H1 (cell line): Measurements from ENCODE around the gene TNS3. TPM values are rescaled to one million over a fixed set of nuclear protein-coding genes. Genes with fewer than 3 reads are reported as not detected.
A peak's percentile ranks its signal among the peaks of the same experiment; 100 is the strongest.

Experiments used
- CTCF ChIA-PET: fragments of 300-600 bp; sonication (Branson Sonifier 250); formaldehyde crosslinking; loops from one replicate; lab custom pipeline; 2021; ENCODE audit not compliant: partially characterized antibody; lab: Charles Lee
- POLR2A ChIA-PET: fragments of 300-600 bp; sonication (Branson Sonifier 250); formaldehyde crosslinking; loops from one replicate; lab custom pipeline; 2021; ENCODE audit warnings: inconsistent platforms; ENCODE audit not compliant: partially characterized antibody; lab: Charles Lee
- DNase-seq, 2 experiments: peaks; one replicate each; pipeline versions ENCODE4 v3.0.0 to v3.0.0-alpha.2; 2010 to 2022; ENCODE audit warnings: low spot score in 2 of 2, low read depth in 1 of 2, mixed read lengths in 1 of 2
- FAIRE-seq: peaks from 2 replicates; lab custom pipeline; 2011; peaks lifted over from hg19 to GRCh38; lab: Jason Lieb, UNC
- H2AFZ ChIP-seq: 2 replicates; pipeline ENCODE4 v1.8.1; 2012; ENCODE audit warnings: low read length, inconsistent platforms
- H2AK5ac ChIP-seq: 2 replicates; pipeline ENCODE4 v1.6.1; 2013; ENCODE audit warnings: low read depth, low read length
- H2BK120ac ChIP-seq: replicated peaks from 2 replicates; pipeline ENCODE3; 2013; ENCODE audit warnings: low read depth, low read length, inconsistent platforms
- H2BK12ac ChIP-seq: 2 replicates; pipeline ENCODE4 v1.6.1; 2013; ENCODE audit warnings: low read depth, low read length
- H2BK15ac ChIP-seq: 2 replicates; pipeline ENCODE4 v1.6.1; 2013; ENCODE audit warnings: low read length
- H2BK20ac ChIP-seq: 2 replicates; pipeline ENCODE4 v1.6.1; 2013; ENCODE audit warnings: low read length
- H2BK5ac ChIP-seq: 2 replicates; pipeline ENCODE4 v1.6.1; 2013; ENCODE audit warnings: low read depth, low read length
- H3K14ac ChIP-seq: 2 replicates; pipeline ENCODE4 v1.6.1; 2013; ENCODE audit warnings: inconsistent platforms; ENCODE audit not compliant: insufficient read length
- H3K18ac ChIP-seq: 2 replicates; pipeline ENCODE4 v1.6.1; 2013; ENCODE audit warnings: low read length; ENCODE audit errors: extremely low read depth
- H3K23ac ChIP-seq: 2 replicates; pipeline ENCODE4 v1.6.1; 2013; ENCODE audit warnings: inconsistent platforms; ENCODE audit not compliant: insufficient read length
- H3K23me2 ChIP-seq: 2 replicates; pipeline ENCODE4 v1.6.1; 2013; ENCODE audit warnings: low read depth, low read length
- H3K27ac ChIP-seq: 2 replicates; pipeline ENCODE4 v1.6.1; 2011; ENCODE audit warnings: low read depth, low read length, inconsistent platforms
- H3K27me3 ChIP-seq, 4 experiments: replicated peaks in 1 of 4; 1 replicate in 1 of 4; 2 replicates in 3 of 4; pipeline versions ENCODE4 v1.6.1 to v1.8.1; 2011 to 2013; ENCODE audit warnings: low read length in 3 of 4, mild to moderate bottlenecking in 3 of 4, inconsistent platforms in 2 of 4, mixed read lengths in 2 of 4, moderate library complexity in 1 of 4; ENCODE audit not compliant: control insufficient read depth in 3 of 4, insufficient read depth in 3 of 4; ENCODE audit errors: extremely low read depth in 1 of 4
- H3K36me3 ChIP-seq, 4 experiments: 2 replicates each; pipeline versions ENCODE4 v1.6.1 to v1.8.1; 2011 to 2013; ENCODE audit warnings: mild to moderate bottlenecking in 4 of 4, low read length in 3 of 4, moderate library complexity in 2 of 4, control low read depth in 1 of 4, inconsistent platforms in 1 of 4; ENCODE audit not compliant: insufficient read depth in 4 of 4, control insufficient read depth in 2 of 4
- H3K4ac ChIP-seq: replicated peaks from 2 replicates; pipeline ENCODE3; 2013; ENCODE audit warnings: low read length, low read depth, mixed read lengths, inconsistent platforms; ENCODE audit not compliant: insufficient read length
- H3K4me1 ChIP-seq, 4 experiments: replicated peaks in 1 of 4; 1 replicate in 1 of 4; 2 replicates in 3 of 4; pipeline versions ENCODE4 v1.6.1 to v1.8.1; 2011 to 2013; ENCODE audit warnings: low read length in 3 of 4, inconsistent platforms in 2 of 4, mixed read lengths in 1 of 4; ENCODE audit not compliant: insufficient read depth in 4 of 4, control insufficient read depth in 3 of 4
- H3K4me2 ChIP-seq, 2 experiments: 2 replicates each; pipeline versions ENCODE4 v1.6.1 to v1.8.1; 2011 to 2013; ENCODE audit warnings: low read depth in 2 of 2, low read length in 2 of 2, control low read depth in 1 of 2, inconsistent platforms in 1 of 2, mild to moderate bottlenecking in 1 of 2; ENCODE audit not compliant: insufficient read depth in 1 of 2
- H3K4me3 ChIP-seq, 4 experiments: fragments of 200-600, 300-600 bp in 1 of 4; sonication (generic), shearing (Covaris generic), sonication (Bioruptor Twin) in 1 of 4; 2 replicates each; pipeline versions ENCODE4 v1.5.1 to v1.8.1; 2011 to 2016; ENCODE audit warnings: low read length in 4 of 4, low read depth in 3 of 4, control low read depth in 2 of 4, inconsistent platforms in 2 of 4, mild to moderate bottlenecking in 2 of 4, mixed read lengths in 1 of 4, moderate library complexity in 1 of 4; ENCODE audit not compliant: insufficient read depth in 2 of 4; ENCODE audit errors: extremely low read depth in 1 of 4
- H3K56ac ChIP-seq: replicated peaks from 2 replicates; pipeline ENCODE3; 2013; ENCODE audit warnings: low read depth, mild to moderate bottlenecking, mixed read lengths, low read length, inconsistent platforms; ENCODE audit not compliant: insufficient read length
- H3K79me1 ChIP-seq: 2 replicates; pipeline ENCODE4 v1.6.1; 2013; ENCODE audit warnings: low read depth, low read length, control low read depth
- H3K79me2 ChIP-seq, 2 experiments: 2 replicates each; pipeline versions ENCODE4 v1.6.1 to v1.8.1; 2012 to 2013; ENCODE audit warnings: low read length in 2 of 2, mild to moderate bottlenecking in 2 of 2, inconsistent platforms in 1 of 2; ENCODE audit not compliant: insufficient read depth in 2 of 2, control insufficient read depth in 1 of 2
- H3K9ac ChIP-seq, 4 experiments: replicated peaks in 1 of 4; 1 replicate in 1 of 4; 2 replicates in 3 of 4; pipeline versions ENCODE4 v1.6.1 to v1.8.1; 2011 to 2013; ENCODE audit warnings: low read depth in 3 of 4, low read length in 3 of 4, control low read depth in 2 of 4, mild to moderate bottlenecking in 2 of 4, moderate library complexity in 2 of 4, inconsistent platforms in 1 of 4; ENCODE audit errors: extremely low read depth in 1 of 4
- H3K9me3 ChIP-seq, 2 experiments: 2 replicates each; pipeline versions ENCODE4 v1.6.1 to v1.8.1; 2012 to 2013; ENCODE audit warnings: mild to moderate bottlenecking in 2 of 2, moderate library complexity in 2 of 2, control low read depth in 1 of 2, inconsistent platforms in 1 of 2, low read depth in 1 of 2, low read length in 1 of 2, mixed read lengths in 1 of 2; ENCODE audit not compliant: insufficient read depth in 2 of 2
- H4K20me1 ChIP-seq, 2 experiments: replicated peaks in 1 of 2; 2 replicates each; pipeline versions ENCODE3 to v1.8.1; 2011 to 2013; ENCODE audit warnings: inconsistent platforms in 2 of 2, low read length in 2 of 2, mild to moderate bottlenecking in 1 of 2; ENCODE audit not compliant: insufficient read depth in 2 of 2, control insufficient read depth in 1 of 2
- H4K5ac ChIP-seq: 2 replicates; pipeline ENCODE4 v1.6.1; 2013; ENCODE audit warnings: low read length, low read depth, mixed read lengths, inconsistent platforms; ENCODE audit not compliant: insufficient read length
- H4K8ac ChIP-seq: 2 replicates; pipeline ENCODE4 v1.8.0; 2013; ENCODE audit warnings: mild to moderate bottlenecking, moderate library complexity, low read length, inconsistent platforms; ENCODE audit not compliant: insufficient read depth; ENCODE audit errors: extremely low read depth
- H4K91ac ChIP-seq: replicated peaks from 2 replicates; pipeline ENCODE3; 2013; ENCODE audit warnings: low read length, mixed read lengths, inconsistent platforms; ENCODE audit not compliant: insufficient read length
- CBX8 ChIP-seq: fragments of 300-800, 300-1000 bp; sonication (generic); IDR thresholded peaks from 2 replicates; pipeline ENCODE4 v1.7.1; 2016; ENCODE audit warnings: low read depth, low read length, borderline replicate concordance
- CREB1 ChIP-seq: IDR thresholded peaks from 2 replicates; pipeline ENCODE4 v1.6.1; 2012; ENCODE audit warnings: inconsistent platforms
- KDM4A ChIP-seq: IDR thresholded peaks from one replicate; pipeline ENCODE4 v1.7.1; 2012; ENCODE audit warnings: low read depth, mild to moderate bottlenecking, moderate library complexity, low read length, inconsistent platforms; ENCODE audit not compliant: severe bottlenecking
- NRF1 ChIP-seq: IDR thresholded peaks from 2 replicates; pipeline ENCODE4 v1.6.1; 2011; ENCODE audit warnings: mild to moderate bottlenecking, low read depth, low read length, improper control_type of control experiment
- PHF8 ChIP-seq: fragments of 200-600 bp; sonication (generic); conservative IDR thresholded peaks from 2 replicates; pipeline ENCODE4 v1.7.1; 2012; ENCODE audit warnings: low read depth, mild to moderate bottlenecking, inconsistent platforms, low read length, moderate library complexity
- RBBP5 ChIP-seq: IDR thresholded peaks from 2 replicates; pipeline ENCODE4 v1.7.1; 2012; ENCODE audit warnings: low read depth, mild to moderate bottlenecking, inconsistent platforms, low read length, moderate library complexity, borderline replicate concordance
- SRF ChIP-seq: IDR thresholded peaks from 2 replicates; pipeline ENCODE4 v1.6.1; 2011; ENCODE audit warnings: mild to moderate bottlenecking, low read depth, low read length, moderate library complexity
- WGBS, 2 experiments: shearing (Covaris generic) in 1 of 2; methylation state at CpG; one replicate each; pipeline versions ENCODE4 v1.1.6 to v1.1.7; 2013 to 2015; ENCODE audit warnings: low lambda C conversion rate in 2 of 2, mixed read lengths in 2 of 2, inconsistent platforms in 1 of 2, low coverage in 1 of 2, missing lambda C conversion rate in 1 of 2; ENCODE audit not compliant: insufficient replicate concordance in 2 of 2, insufficient coverage in 1 of 2, insufficient read length in 1 of 2; ENCODE audit errors: extremely low coverage in 1 of 2, missing lambda C conversion rate in 1 of 2; 5-methylcytosine and 5-hydroxymethylcytosine counted together
- polyA plus RNA-seq, 7 experiments: library from polyadenylated mRNA; depleted of rRNA in 3 of 7; stranded (reverse) in 5 of 7; unstranded in 2 of 7; fragments of >200 nt in 5 of 7; fragments of 200-250 nt in 2 of 7; gene quantifications; 1 replicate in 5 of 7; 2 replicates in 1 of 7; 4 replicates in 1 of 7; pipeline versions ENCODE4 v1.2.1 to v1.2.3, GENCODE V29; 2011 to 2013; ENCODE audit warnings: missing spikeins in 2 of 7, mixed read lengths in 2 of 7
- total RNA-seq: library from RNA; stranded (reverse); fragmentation: NEBNext Ultra II Directional; extraction: Animal tissue kit (Norgen Biotek cat#: 25700); gene quantifications from 2 replicates; pipeline ENCODE4 v1.2.1, GENCODE V29; 2021

TNS3 gene
- total and polyA plus RNA-seq, 2 of the 8 experiments (the other 6 are each of a cell fraction or from before 2014, with no cell fraction given): 11.9 to 24.2 TPM

DNA sequence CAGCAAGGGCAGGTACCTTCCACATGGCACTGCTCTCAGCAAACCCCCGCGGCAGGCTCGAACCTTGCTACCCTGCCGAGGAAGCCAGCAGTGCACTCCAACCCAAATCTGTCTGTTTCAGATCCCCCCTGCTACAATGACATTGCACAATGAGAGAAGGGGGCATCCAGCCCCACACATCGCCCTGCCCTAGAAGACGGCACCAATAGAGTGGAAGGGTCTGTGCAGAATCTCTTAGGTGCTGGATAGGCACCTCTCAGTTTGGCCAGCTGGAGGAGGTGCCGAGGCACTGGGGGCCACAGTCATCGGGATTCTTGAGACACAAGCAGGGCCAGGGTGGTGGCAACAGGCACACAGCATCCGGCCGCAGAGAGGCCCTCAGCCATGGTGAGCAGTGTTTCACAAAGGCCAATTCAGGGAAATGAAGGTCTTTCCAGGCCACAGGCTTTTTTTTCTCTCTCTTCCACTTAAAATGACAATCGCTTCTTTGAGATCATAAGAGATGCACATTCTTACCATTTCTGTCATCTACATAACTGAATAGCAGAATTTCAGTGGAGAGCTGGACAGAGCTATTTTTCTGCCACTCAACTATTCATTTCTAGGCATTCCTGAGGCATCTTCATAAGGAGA is 281.3 kb downstream of the TNS3 start:
- CTCF ChIA-PET: interaction anchor here (0.6 to 4.1 kb wide), 35 partner anchors 8 to 1904 kb away, joined by 3 to 26 read pairs (median 4); no protein-coding TSS in a partner anchor
- no peak for FAIRE-seq
- Histone ChIP-seq H3K18ac (no peak overlapping the region), H3K23ac (no peak overlapping the region), H3K79me2 (no peaks in the 10 kb centered on the region), H3K9ac (no peak overlapping the region), H3K36me3 (peaks cover 0 to 3% (median under 1%) of the 10 kb centered on the region in 4 experiments; a peak in 4 of 8 replicates), H4K20me1 (peaks cover 2% of the 10 kb centered on the region in 2 experiments), H2BK15ac (no peak overlapping the region), H3K56ac (no peak overlapping the region), H3K4me1 (peaks cover 0 to 8% (median 2%) of the 10 kb centered on the region in 4 experiments; a peak in 3 of 7 replicates), H2BK120ac (no peak overlapping the region), H2BK5ac (0 out of 2 replicates have a peak overlapping the region, but pooled peaks have one; percentile 7), H2BK12ac (no peak overlapping the region), H3K79me1 (no peaks in the 10 kb centered on the region; the same call in 1 of the 2 replicates), H3K14ac (no peak overlapping the region), H4K5ac (no peak overlapping the region), H2BK20ac (no peak overlapping the region), H2AFZ (no peak overlapping the region), H2AK5ac (no peak overlapping the region), H4K91ac (no peak overlapping the region), H3K9me3 (no peaks in the 10 kb centered on the region), H4K8ac (no peak overlapping the region), H3K27ac (no peak overlapping the region), H3K4me3 (no peak overlapping the region), H3K27me3 (no peaks in the 10 kb centered on the region), H3K23me2 (no peaks in the 10 kb centered on the region), H3K4me2 (no peak overlapping the region), H3K4ac (no peak overlapping the region)
- 93% methylated on average over 11 of the region's 11 CpGs; no CpG with 5 or more reads in 1 of the 2 experiments for WGBS, 2 experiments
- POLR2A ChIA-PET: interaction anchor here (1.3 to 1.4 kb wide), 2 partner anchors 13 to 28 kb away, joined by 3 read pairs; no protein-coding TSS in a partner anchor
- TF ChIP-seq PHF8: no peak
- no peak for TF ChIP-seq CBX8
- TF ChIP-seq SRF: no peak
- no peak for TF ChIP-seq KDM4A
- no peak for TF ChIP-seq NRF1
- TF ChIP-seq CREB1: no peak
- no peak for TF ChIP-seq RBBP5
- peak in 1 of 2 experiments; percentile 41 for DNase-seq
